OCI-LY7 (cell line): ENCODE data around the gene HIVEP2. TPM values are rescaled to one million over a fixed set of nuclear protein-coding genes. Genes with fewer than 3 reads are reported as not detected.

Source experiments
- BruUV-seq: library from RNA; stranded (reverse); fragments of 400-500 nt; replicated peaks from 2 replicates; lab custom pipeline; 2021; lab: Mats Ljungman, UMichigan
- CTCF ChIA-PET: fragments of 300-600 bp; sonication (Branson Sonifier 250); formaldehyde crosslinking; loops from one replicate; lab custom pipeline; 2022; ENCODE audit warnings: antibody characterized with exemption; ENCODE audit not compliant: unreplicated experiment; lab: Charles Lee
- POLR2A ChIA-PET: fragments of 300-600 bp; sonication (Branson Sonifier 250); formaldehyde crosslinking; loops from one replicate; lab custom pipeline; 2022; ENCODE audit warnings: antibody characterized with exemption; lab: Charles Lee
- DNase-seq: peaks from one replicate; pipeline ENCODE4 v3.0.0-alpha.2; 2015; ENCODE audit warnings: low spot score
- H2AFZ ChIP-seq: fragments of 200-600 bp; sonication (generic), shearing (Covaris generic); 2 replicates; pipeline ENCODE4 v1.6.1; 2014; ENCODE audit warnings: mild to moderate bottlenecking, antibody characterized with exemption, low read length, moderate library complexity
- H3K27ac ChIP-seq: fragments of 200-600 bp; sonication (generic); 2 replicates; pipeline ENCODE4 v1.5.1; 2014; ENCODE audit warnings: mixed run types, low read depth, mild to moderate bottlenecking, moderate library complexity, low read length, inconsistent platforms; ENCODE audit not compliant: poor library complexity, severe bottlenecking
- H3K36me3 ChIP-seq: fragments of 200-600 bp; sonication (generic); 2 replicates; pipeline ENCODE4 v1.6.1; 2014; ENCODE audit warnings: mild to moderate bottlenecking, antibody characterized with exemption, low read length, moderate library complexity, mixed read lengths; ENCODE audit not compliant: insufficient read depth
- H3K4me1 ChIP-seq: fragments of 200-600 bp; sonication (generic); 2 replicates; pipeline ENCODE4 v1.5.1; 2014; ENCODE audit warnings: mild to moderate bottlenecking, low read length; ENCODE audit not compliant: insufficient read depth, poor library complexity, severe bottlenecking
- H3K4me2 ChIP-seq: fragments of 200-600 bp; sonication (generic); 2 replicates; pipeline ENCODE4 v1.6.1; 2014; ENCODE audit warnings: mild to moderate bottlenecking, low read length
- H3K4me3 ChIP-seq: fragments of 200-600 bp; sonication (generic); 2 replicates; pipeline ENCODE4 v1.5.1; 2014; ENCODE audit warnings: mild to moderate bottlenecking, low read depth, low read length; ENCODE audit not compliant: poor library complexity, severe bottlenecking
- H3K79me2 ChIP-seq: fragments of 200-600 bp; sonication (generic); 2 replicates; pipeline ENCODE4 v1.6.1; 2016; ENCODE audit warnings: low read depth, mild to moderate bottlenecking, low read length, moderate library complexity, mixed read lengths; ENCODE audit not compliant: insufficient read depth
- H3K9me2 ChIP-seq: fragments of 200-600 bp; sonication (generic); 2 replicates; pipeline ENCODE4 v1.6.1; 2016; ENCODE audit warnings: mild to moderate bottlenecking, low read length, mixed read lengths; ENCODE audit not compliant: insufficient read depth
- H3K9me3 ChIP-seq: fragments of 200-600 bp; sonication (generic); 2 replicates; pipeline ENCODE4 v1.6.1; 2014; ENCODE audit warnings: mild to moderate bottlenecking, mixed run types, low read length, mixed read lengths
- H4K20me1 ChIP-seq: fragments of 200-600 bp; sonication (generic); 2 replicates; pipeline ENCODE4 v1.6.1; 2014; ENCODE audit warnings: mild to moderate bottlenecking, antibody characterized with exemption, low read length, moderate library complexity, mixed read lengths; ENCODE audit not compliant: insufficient read depth
- EZH2phosphoT487 ChIP-seq: fragments of 200-600 bp; sonication (generic); IDR thresholded peaks from 2 replicates; pipeline ENCODE4 v1.6.1; 2018; ENCODE audit warnings: low read depth, borderline replicate concordance, mild to moderate bottlenecking, mixed run types, antibody characterized with exemption, low read length, moderate library complexity, mixed read lengths
- intact Hi-C: fragments of 100-400 bp; cut with micrococcal nuclease; formaldehyde crosslinking; loops from one replicate; pipeline ENCODE4 v1.10.0; 2022; ENCODE audit not compliant: unreplicated experiment
- total RNA-seq, 2 experiments: library from RNA; depleted of rRNA in 1 of 2; stranded (reverse); fragments of >200 nt in 1 of 2; shearing (Covaris generic) in 1 of 2; gene quantifications; 2 replicates each; pipeline ENCODE4 v1.2.3, GENCODE V29; 2014 to 2022
- TF ChIP-seq, protein P1 (sequence below): fragments of 200-600 bp; sonication (generic); conservative IDR thresholded peaks from 2 replicates; pipeline ENCODE4 v1.5.1; 2014; ENCODE audit warnings: mild to moderate bottlenecking, antibody characterized with exemption, low read length, moderate library complexity, mixed read lengths

HIVEP2 gene
- total RNA-seq, 2 experiments from 2014 or later: 18.8 to 24.6 TPM

DNA sequence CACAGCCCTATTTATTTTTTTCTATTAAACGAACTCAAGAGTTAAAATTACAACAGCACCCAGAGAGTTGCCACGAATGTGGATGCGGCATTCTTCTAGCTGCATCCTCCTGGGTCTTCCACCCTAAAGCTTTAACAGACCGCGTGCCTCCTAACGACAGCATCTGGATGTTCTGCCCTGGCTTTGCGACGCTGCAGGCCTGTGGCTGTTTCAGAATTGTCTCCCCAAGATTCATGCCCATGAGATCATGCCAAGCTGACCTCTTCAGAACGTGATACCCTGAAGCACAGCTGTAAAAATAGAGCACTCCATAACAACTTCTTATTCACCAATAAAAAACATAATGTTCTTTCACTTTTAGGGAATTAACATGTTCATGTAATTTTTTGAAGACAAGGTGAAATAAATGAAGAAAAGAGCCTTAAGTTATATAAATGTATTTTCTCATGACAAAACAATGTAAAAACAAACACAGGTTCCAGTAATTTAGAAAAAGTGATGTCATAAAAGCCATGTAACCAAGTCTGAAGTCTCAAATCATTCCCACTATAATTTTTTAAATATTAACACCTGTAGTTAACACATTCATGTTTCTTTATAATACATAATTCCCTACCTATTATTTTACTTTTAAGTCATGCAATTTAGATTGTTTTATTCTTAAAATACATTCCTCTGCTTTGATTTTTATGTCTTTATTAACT lies 26.5 kb downstream of the HIVEP2 start:
- intact Hi-C loops: no loop called here
- H3K9me3 ChIP-seq: no peaks in the 10 kb centered on the region
- BruUV-seq: no TSS peak
- H2AFZ ChIP-seq: no peak overlapping the region
- CTCF ChIA-PET: no interaction called here
- no peaks in the 10 kb centered on the region for H3K9me2 ChIP-seq
- H3K4me1 ChIP-seq: peaks cover 30% of the 10 kb centered on the region
- POLR2A ChIA-PET: interaction anchor here (0.5 to 2.7 kb wide), 4 partner anchors 12 to 232 kb away, joined by 3 to 8 read pairs (median 7); no protein-coding TSS in a partner anchor
- no peak overlapping the region for H3K27ac ChIP-seq
- H3K4me2 ChIP-seq: no peak overlapping the region
- TF ChIP-seq EZH2phosphoT487: no peak
- TF ChIP-seq, protein P1, sequence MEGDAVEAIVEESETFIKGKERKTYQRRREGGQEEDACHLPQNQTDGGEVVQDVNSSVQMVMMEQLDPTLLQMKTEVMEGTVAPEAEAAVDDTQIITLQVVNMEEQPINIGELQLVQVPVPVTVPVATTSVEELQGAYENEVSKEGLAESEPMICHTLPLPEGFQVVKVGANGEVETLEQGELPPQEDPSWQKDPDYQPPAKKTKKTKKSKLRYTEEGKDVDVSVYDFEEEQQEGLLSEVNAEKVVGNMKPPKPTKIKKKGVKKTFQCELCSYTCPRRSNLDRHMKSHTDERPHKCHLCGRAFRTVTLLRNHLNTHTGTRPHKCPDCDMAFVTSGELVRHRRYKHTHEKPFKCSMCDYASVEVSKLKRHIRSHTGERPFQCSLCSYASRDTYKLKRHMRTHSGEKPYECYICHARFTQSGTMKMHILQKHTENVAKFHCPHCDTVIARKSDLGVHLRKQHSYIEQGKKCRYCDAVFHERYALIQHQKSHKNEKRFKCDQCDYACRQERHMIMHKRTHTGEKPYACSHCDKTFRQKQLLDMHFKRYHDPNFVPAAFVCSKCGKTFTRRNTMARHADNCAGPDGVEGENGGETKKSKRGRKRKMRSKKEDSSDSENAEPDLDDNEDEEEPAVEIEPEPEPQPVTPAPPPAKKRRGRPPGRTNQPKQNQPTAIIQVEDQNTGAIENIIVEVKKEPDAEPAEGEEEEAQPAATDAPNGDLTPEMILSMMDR: no peak
- H4K20me1 ChIP-seq: no peaks in the 10 kb centered on the region
- no peak for DNase-seq
- no peak overlapping the region for H3K4me3 ChIP-seq
- peaks cover 6% of the 10 kb centered on the region; the same call in 1 of the 2 replicates for H3K79me2 ChIP-seq
- peaks cover 24% of the 10 kb centered on the region for H3K36me3 ChIP-seq

DNA sequence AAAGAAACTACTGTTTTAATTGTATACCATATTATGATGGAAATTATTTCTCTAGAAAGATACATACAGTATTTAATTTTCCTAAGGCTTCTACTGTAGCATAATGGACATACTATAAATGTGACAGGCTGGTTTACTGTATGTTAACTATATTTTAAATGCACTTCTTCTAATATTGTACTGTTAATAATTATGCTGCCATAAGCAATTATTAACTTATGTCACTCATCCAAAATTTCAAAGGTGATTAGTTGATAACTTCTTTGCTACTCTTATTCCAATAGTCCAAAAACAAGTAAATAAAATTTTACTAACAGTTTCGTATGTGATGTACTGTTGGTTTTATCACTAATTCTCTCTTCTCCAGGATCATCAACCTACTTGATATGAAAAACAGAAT lies 28.1 kb downstream of the HIVEP2 start:
- H3K27ac ChIP-seq: no peak overlapping the region
- H3K4me3 ChIP-seq: no peak overlapping the region
- TF ChIP-seq EZH2phosphoT487: no peak
- TF ChIP-seq, protein P1: no peak
- peaks cover 16% of the 10 kb centered on the region; the same call in 1 of the 2 replicates for H3K79me2 ChIP-seq
- CTCF ChIA-PET: no interaction called here
- H3K4me2 ChIP-seq: no peak overlapping the region
- H4K20me1 ChIP-seq: no peaks in the 10 kb centered on the region
- intact Hi-C loops: no loop called here
- POLR2A ChIA-PET: interaction anchor here (0.9 to 2.7 kb wide), 3 partner anchors 18 to 22 kb away, joined by 3 to 8 read pairs (median 7); no protein-coding TSS in a partner anchor
- no peak for DNase-seq
- no peaks in the 10 kb centered on the region for H3K9me2 ChIP-seq
- BruUV-seq: no TSS peak
- peaks cover 41% of the 10 kb centered on the region for H3K4me1 ChIP-seq
- H2AFZ ChIP-seq: no peak overlapping the region
- no peaks in the 10 kb centered on the region for H3K9me3 ChIP-seq
- peaks cover 35% of the 10 kb centered on the region for H3K36me3 ChIP-seq
